Measurements from ENCODE around the gene RBM41. TPM values are rescaled to one million over a fixed set of nuclear protein-coding genes. Genes with fewer than 3 reads are reported as not detected.
"Not testable (repeated sequence)": the region's sequence is repeated elsewhere in the genome, so short reads cannot be mapped to it uniquely, and the experiment has no call there.

Gene RBM41
- total RNA-seq, 2 donors from 2014 or later, result 6.7 to 7.3 TPM

DNA sequence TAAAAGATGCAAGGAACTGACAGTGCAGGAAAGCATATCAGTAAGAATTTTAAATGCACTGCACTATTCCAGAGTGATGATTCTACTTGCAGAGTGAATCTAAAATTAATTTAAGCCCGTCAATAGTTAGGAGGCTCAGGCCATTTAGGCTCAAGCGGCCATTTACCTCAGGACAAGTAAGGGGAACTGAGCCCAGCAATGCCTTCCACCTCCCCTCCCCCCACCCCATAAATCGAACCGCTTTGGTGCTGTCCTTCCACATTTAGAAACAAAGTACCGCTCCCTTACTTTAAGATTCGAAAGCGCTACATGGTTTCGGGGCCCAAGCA lies 665 bp downstream of the RBM41 start:
- H3K4me3 ChIP-seq, result peak overlapping the region; percentile 51 to 65
- no peaks in the 10 kb centered on the region for H3K9me3 ChIP-seq
- H3K27me3 ChIP-seq, result no peaks in the 10 kb centered on the region
- H3K4me1 ChIP-seq, result no peaks in the 10 kb centered on the region
- TF ChIP-seq CTCF (IDR thresholded peaks at IDR 0.05), result no peak
- no peak for DNase-seq (ENCODE audit: low spot score)
- H3K36me3 ChIP-seq, result peaks cover 17% of the 10 kb centered on the region
- H3K27ac ChIP-seq, result peak overlapping the region; percentile 44 to 71

DNA sequence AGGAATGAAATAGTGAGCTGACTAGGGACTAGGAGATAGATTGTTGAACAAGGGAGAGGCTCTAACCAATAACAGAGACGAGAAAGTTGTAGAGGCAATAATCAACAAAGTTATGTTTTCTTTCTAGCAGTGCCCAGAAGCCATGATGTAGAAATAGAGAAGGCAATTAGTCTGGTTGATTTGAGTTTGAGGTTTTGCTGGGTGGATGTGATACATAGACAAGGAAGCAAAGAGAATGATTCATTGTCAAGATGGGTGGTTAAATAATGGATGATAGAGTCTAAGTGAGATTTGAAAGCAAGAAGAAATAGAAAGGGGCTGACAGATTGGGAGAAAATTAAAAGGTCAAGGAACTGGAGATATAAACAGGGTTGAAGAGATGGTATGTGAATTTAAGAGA lies 11.2 kb downstream of the RBM41 start:
- Histone ChIP-seq H3K4me1 (no peaks in the 10 kb centered on the region), H3K36me3 (no peaks in the 10 kb centered on the region), H3K4me3 (no peak overlapping the region), H3K27ac (no peak overlapping the region), H3K27me3 (no peaks in the 10 kb centered on the region), H3K9me3 (no peaks in the 10 kb centered on the region)
- TF ChIP-seq CTCF (IDR thresholded peaks at IDR 0.05), result no peak
- DNase-seq (ENCODE audit: low spot score), result no peak

DNA sequence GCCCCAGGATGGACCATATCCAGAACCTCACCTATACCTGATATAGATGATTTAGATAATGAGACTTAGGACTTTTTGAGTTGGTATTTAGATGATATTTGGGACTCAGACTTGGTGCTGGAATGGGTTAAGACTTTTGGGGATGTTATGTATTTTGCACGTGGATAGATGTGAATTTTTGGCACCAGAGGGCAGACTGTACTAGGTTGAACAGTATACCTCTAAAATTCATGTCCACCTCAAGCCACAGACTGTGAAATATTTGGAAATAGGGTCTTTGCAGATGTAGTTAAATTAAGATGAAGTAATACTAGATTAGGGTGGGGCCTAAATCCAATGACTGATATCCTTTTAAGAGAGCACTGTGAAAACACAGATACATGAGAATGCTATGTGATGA lies 15.6 kb downstream of the RBM41 start:
- no peak for TF ChIP-seq CTCF (IDR thresholded peaks at IDR 0.05)
- H3K27ac ChIP-seq, result no peak overlapping the region
- no peaks in the 10 kb centered on the region for H3K4me1 ChIP-seq
- no peak for DNase-seq (ENCODE audit: low spot score)
- no peaks in the 10 kb centered on the region for H3K36me3 ChIP-seq
- H3K27me3 ChIP-seq, result no peaks in the 10 kb centered on the region
- H3K4me3 ChIP-seq, result no peak overlapping the region
- H3K9me3 ChIP-seq, result no peaks in the 10 kb centered on the region

DNA sequence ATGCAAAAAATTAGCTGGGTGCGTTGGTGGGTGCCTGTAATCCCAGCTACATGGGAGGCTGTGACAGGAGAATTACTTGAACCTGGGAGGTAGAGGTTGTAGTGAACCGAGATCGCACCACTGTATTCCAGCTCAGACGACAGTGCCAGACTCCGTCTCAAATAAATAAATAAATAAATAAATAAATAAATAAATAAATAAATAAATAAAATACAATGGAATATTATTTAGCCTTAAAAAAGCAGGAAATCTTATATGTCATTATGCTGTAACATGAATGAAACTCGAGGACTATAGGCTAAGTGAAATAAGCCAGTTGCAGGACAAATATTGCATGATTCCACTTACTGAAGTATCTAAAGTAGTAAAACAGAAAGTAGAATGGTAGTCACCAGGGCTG lies 42.5 kb downstream of the RBM41 start:
- Histone ChIP-seq H3K36me3 (no peaks in the 10 kb centered on the region), H3K27ac (no peak overlapping the region), H3K9me3 (peaks cover 0 to 57% of the 10 kb centered on the region in 2 donors), H3K27me3 (no peaks in the 10 kb centered on the region), H3K4me3 (no peak overlapping the region), H3K4me1 (no peaks in the 10 kb centered on the region)
- no peak for DNase-seq (ENCODE audit: low spot score)
- no peak for TF ChIP-seq CTCF (IDR thresholded peaks at IDR 0.05)

GRCh38 chrX:107057731-107058130 lies 60.9 kb downstream of the RBM41 start:
- not testable (repeated sequence) for H3K27me3 ChIP-seq; H3K27ac ChIP-seq; H3K4me3 ChIP-seq; H3K36me3 ChIP-seq; DNase-seq (ENCODE audit: low spot score); H3K4me1 ChIP-seq; H3K9me3 ChIP-seq

DNA sequence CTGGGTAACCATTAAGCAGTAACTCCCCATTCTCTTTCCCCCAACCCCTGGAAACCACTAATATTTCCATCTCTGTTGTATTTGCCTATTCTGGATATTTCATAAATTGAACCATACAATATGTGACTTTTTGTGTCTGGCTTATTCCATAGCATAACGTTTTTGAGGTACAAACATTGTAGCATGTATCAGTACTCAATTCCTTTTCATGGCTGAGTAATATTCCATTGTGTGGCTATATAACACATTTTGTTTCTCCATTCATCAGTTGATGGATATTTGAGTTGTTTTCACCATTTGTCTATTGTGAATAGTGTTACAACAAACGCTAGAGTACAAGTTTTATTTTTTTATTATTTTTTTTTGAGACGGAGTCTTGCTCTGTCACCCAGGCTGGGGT lies 63.6 kb downstream of the RBM41 start:
- no peaks in the 10 kb centered on the region for H3K4me1 ChIP-seq
- H3K9me3 ChIP-seq, result peaks cover 0 to 7% of the 10 kb centered on the region in 2 donors
- no peaks in the 10 kb centered on the region for H3K27me3 ChIP-seq
- no peak for DNase-seq (ENCODE audit: low spot score)
- H3K4me3 ChIP-seq, result no peak overlapping the region
- no peak overlapping the region for H3K27ac ChIP-seq
- no peaks in the 10 kb centered on the region for H3K36me3 ChIP-seq
- no peak for TF ChIP-seq CTCF (IDR thresholded peaks at IDR 0.05)
